Activated CD8-positive, alpha-beta memory T cell treated with anti-CD3 and anti-CD28 coated beads, Interleukin-2, amount 10 ng/mL, durations not matched to agents 7 days and 5 days (primary cell): Measurements from ENCODE around the gene GDPD5. TPM values are rescaled to one million over a fixed set of nuclear protein-coding genes. Genes with fewer than 3 reads are reported as not detected.
"Not testable (repeated sequence)": the region's sequence is repeated elsewhere in the genome, so short reads cannot be mapped to it uniquely, and the experiment has no call there.

Experiments
- ATAC-seq: fragments of 150-1000 bp; cut with Tn5 transposase; one replicate; pipeline ENCODE4 v1.10.0; 2021; ENCODE audit warnings: moderate library complexity
- CTCF ChIA-PET: fragments of 350-600 bp; sonication (Branson Sonifier 250); formaldehyde crosslinking; loops from one replicate; lab custom pipeline; 2021; ENCODE audit warnings: antibody characterized with exemption; lab: Charles Lee
- DNase-seq: peaks from one replicate; pipeline ENCODE4 v3.0.0-alpha.2; 2020
- H3K27ac Mint-ChIP-seq: one replicate; pipeline ENCODE4 v1.8.0; 2021; ENCODE audit warnings: mild to moderate bottlenecking, mixed read lengths
- H3K27me3 Mint-ChIP-seq: one replicate; pipeline ENCODE4 v1.8.0; 2021; ENCODE audit warnings: mixed read lengths
- H3K36me3 Mint-ChIP-seq: one replicate; pipeline ENCODE4 v1.8.0; 2021; ENCODE audit warnings: mild to moderate bottlenecking, mixed read lengths
- H3K4me1 Mint-ChIP-seq: one replicate; pipeline ENCODE4 v1.8.0; 2021; ENCODE audit warnings: mixed read lengths
- H3K4me3 Mint-ChIP-seq: one replicate; pipeline ENCODE4 v1.8.0; 2021; ENCODE audit warnings: mild to moderate bottlenecking, moderate library complexity, mixed read lengths
- H3K9me3 Mint-ChIP-seq: one replicate; pipeline ENCODE4 v1.8.0; 2022; ENCODE audit warnings: low read depth, mixed read lengths
- total RNA-seq, 2 experiments: library from RNA; stranded (reverse); gene quantifications; one replicate each; pipeline ENCODE4 v1.2.3, GENCODE V29; 2021

GDPD5 gene
- total RNA-seq, 2 experiments from 2014 or later: 11.3 to 33.9 TPM

GRCh38 chr11:75422248-75423231 is 103.2 kb downstream of the GDPD5 start:
- Mint-ChIP-seq H3K27me3 (peaks cover 3% of the 10 kb centered on the region), H3K4me1 (peaks cover 7% of the 10 kb centered on the region), H3K9me3 (no peaks in the 10 kb centered on the region), H3K27ac (no peak overlapping the region), H3K36me3 (no peaks in the 10 kb centered on the region), H3K4me3 (no peak overlapping the region)
- ATAC-seq: no peak
- no peak for DNase-seq
- CTCF ChIA-PET: interaction anchor here (1.2 to 1.5 kb wide), 2 partner anchors 15 to 109 kb away, joined by 3 to 6 read pairs; no protein-coding TSS in a partner anchor

GRCh38 chr11:75421902-75422247 is 103.9 kb downstream of the GDPD5 start:
- DNase-seq: no peak
- H3K4me1 Mint-ChIP-seq: peaks cover 7% of the 10 kb centered on the region
- H3K4me3 Mint-ChIP-seq: no peak overlapping the region
- H3K27me3 Mint-ChIP-seq: no peaks in the 10 kb centered on the region
- ATAC-seq: no peak
- no peak overlapping the region for H3K27ac Mint-ChIP-seq
- CTCF ChIA-PET: interaction anchor here (1.5 kb wide), 1 partner anchor 110 kb away, joined by 6 read pairs; no protein-coding TSS in a partner anchor
- H3K36me3 Mint-ChIP-seq: peaks cover 1% of the 10 kb centered on the region
- no peaks in the 10 kb centered on the region for H3K9me3 Mint-ChIP-seq

DNA sequence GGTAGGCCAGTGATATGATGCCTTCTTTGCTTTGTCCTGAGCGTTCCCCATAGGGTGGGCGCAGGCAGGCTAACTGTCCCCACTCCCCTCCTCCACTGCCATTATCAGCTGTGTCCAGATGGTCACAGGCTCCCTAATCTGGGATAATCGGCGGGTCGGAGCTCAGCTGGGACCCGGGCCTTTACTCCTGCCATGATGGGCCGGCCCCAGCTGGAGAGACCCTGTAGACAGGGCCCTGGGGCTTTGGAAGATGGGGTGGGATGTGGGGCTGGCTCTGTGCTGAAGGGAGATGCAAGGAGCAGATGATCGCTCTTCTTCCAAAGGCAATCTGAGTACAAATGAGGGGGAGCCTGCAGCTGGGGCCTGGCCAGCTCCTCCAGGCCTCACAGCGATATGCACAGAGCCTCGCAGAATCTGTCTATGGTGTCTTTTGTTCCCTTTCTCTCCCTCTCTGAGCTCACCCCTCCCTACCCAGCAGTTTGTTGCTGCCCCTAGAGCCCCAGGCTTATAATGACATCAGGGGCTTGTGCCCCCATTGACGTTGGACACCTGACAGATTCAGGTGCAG is 104.6 kb downstream of the GDPD5 start:
- DNase-seq: no peak
- CTCF ChIA-PET: interaction anchor here (0.9 to 1.5 kb wide), 2 partner anchors 13 to 110 kb away, joined by 4 to 6 read pairs; no protein-coding TSS in a partner anchor
- peaks cover 7% of the 10 kb centered on the region for H3K4me1 Mint-ChIP-seq
- no peak overlapping the region for H3K27ac Mint-ChIP-seq
- ATAC-seq: no peak
- no peaks in the 10 kb centered on the region for H3K27me3 Mint-ChIP-seq
- peaks cover 5% of the 10 kb centered on the region for H3K36me3 Mint-ChIP-seq
- H3K4me3 Mint-ChIP-seq: no peak overlapping the region
- no peaks in the 10 kb centered on the region for H3K9me3 Mint-ChIP-seq

DNA sequence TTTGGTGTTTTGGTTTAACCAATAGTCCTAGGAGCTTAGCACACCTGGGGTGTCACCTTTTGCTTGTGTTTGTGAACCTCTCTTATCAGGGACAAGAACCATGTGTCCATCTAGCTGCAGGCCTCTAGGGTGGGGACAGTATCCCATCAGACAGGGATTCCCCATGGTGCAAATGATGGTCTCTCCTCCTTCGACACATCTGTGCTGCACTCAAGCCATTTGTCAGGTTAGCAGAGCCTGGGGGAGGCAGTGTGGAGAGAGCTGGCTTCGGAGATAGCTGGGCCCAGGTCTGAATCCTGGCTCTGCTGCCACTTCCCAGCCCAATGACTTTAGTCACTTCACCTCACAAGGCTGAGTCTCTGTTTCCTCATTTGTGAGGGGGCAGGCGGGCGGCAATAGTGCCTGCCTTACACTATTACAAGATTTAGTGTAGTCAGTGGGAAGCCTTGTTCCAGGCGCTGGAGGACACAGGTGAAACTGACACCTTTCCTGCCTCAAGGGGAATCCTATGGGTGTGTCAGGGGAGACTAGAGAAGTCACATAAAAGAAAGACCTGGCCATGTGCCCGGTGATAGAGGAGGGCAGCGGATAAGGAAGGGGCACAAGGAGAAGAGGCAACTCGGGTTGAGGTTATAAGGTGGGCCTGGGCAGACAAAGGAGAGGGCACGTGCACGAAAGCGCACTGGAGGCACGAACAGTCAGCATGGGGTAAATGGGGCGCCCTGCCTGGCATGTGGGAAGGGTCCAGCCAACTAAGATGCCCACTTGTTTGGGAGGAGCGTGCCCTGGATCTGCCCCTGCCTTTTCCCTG is 105.3 kb downstream of the GDPD5 start:
- Mint-ChIP-seq H3K27ac (no peak overlapping the region), H3K9me3 (no peaks in the 10 kb centered on the region), H3K4me1 (peaks cover 7% of the 10 kb centered on the region), H3K36me3 (peaks cover 8% of the 10 kb centered on the region), H3K4me3 (no peak overlapping the region), H3K27me3 (no peaks in the 10 kb centered on the region)
- DNase-seq: no peak
- ATAC-seq: no peak
- CTCF ChIA-PET: interaction anchor here (0.9 to 1.5 kb wide), 3 partner anchors 12 to 111 kb away, joined by 3 to 6 read pairs (median 4); no protein-coding TSS in a partner anchor

DNA sequence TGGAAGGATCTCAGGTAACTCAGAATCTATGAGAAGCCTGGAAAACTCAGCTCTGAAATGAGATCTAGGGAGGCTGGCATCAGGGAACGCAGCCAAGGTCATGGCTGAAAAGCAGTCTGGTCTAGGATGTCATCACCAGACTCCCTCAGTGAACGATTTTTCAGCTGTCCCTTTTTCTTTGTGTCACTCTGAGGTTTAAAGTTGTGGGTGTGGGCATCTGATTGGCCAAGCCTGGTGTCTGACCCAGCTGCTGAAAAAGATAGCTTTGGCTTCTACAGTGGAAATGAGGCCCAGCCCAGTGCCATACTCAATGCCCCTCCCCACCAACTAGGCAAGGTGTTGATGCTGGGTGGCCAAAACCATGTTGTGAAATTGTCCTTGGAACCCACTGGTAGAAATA is 111.9 kb downstream of the GDPD5 start:
- Mint-ChIP-seq H3K4me3 (no peak overlapping the region), H3K27ac (no peak overlapping the region), H3K36me3 (peaks cover 19% of the 10 kb centered on the region), H3K9me3 (no peaks in the 10 kb centered on the region), H3K27me3 (no peaks in the 10 kb centered on the region), H3K4me1 (peaks cover 5% of the 10 kb centered on the region)
- no peak for DNase-seq
- CTCF ChIA-PET: no interaction called here
- ATAC-seq: no peak

DNA sequence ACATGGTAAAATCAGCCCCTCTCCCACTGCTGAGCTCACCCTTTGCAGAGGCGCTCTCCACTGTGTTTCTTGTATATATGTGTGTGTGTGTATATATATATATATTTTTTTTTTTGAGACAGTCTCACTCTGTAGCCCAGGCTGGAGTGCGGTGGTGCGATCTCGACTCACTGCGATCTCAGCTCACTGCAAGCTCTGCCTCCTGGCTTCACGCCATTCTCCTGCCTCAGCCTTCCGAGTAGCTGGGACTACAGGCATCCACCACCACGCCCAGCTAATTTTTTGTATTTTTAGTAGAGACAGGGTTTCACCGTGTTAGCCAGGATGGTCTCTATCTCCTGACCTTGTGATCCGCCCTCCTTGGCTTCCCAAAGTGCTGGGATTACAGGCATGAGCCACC is 112.6 kb downstream of the GDPD5 start:
- H3K27ac Mint-ChIP-seq, DNase-seq, H3K4me3 Mint-ChIP-seq, CTCF ChIA-PET, H3K4me1 Mint-ChIP-seq, H3K27me3 Mint-ChIP-seq, ATAC-seq, H3K9me3 Mint-ChIP-seq: not testable (repeated sequence)
- H3K36me3 Mint-ChIP-seq: peaks cover 22% of the 10 kb centered on the region

DNA sequence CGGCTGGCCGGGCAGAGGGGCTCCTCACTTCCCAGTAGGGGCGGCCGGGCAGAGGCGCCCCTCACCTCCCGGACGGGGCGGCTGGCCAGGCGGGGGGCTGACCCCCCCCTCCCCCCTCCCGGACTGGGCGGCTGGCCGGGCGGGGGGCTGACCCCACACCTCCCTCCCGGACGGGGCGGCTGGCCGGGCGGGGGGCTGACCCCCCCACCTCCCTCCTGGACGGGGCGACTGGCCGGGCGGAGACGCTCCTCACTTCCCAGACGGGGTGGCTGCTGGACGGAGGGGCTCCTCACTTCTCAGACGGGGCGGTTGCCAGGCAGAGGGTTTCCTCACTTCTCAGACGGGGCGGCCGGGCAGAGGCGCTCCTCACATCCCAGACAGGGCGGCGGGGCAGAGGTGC is 115.8 kb downstream of the GDPD5 start:
- H3K9me3 Mint-ChIP-seq, ATAC-seq, DNase-seq, CTCF ChIA-PET, H3K27me3 Mint-ChIP-seq, H3K27ac Mint-ChIP-seq, H3K4me3 Mint-ChIP-seq: not testable (repeated sequence)
- peaks cover 38% of the 10 kb centered on the region for H3K36me3 Mint-ChIP-seq
- H3K4me1 Mint-ChIP-seq: peaks cover 11% of the 10 kb centered on the region

GRCh38 chr11:75408957-75409219 is 116.9 kb downstream of the GDPD5 start:
- Mint-ChIP-seq H3K27ac (no peak overlapping the region), H3K9me3 (no peaks in the 10 kb centered on the region), H3K27me3 (no peaks in the 10 kb centered on the region), H3K4me3 (no peak overlapping the region), H3K36me3 (peaks cover 45% of the 10 kb centered on the region), H3K4me1 (peaks cover 18% of the 10 kb centered on the region)
- CTCF ChIA-PET: interaction anchor here (1.2 to 2.0 kb wide), 11 partner anchors 9 to 158 kb away, joined by 3 to 15 read pairs (median 6); partner anchors contain the start of gene KLHL35
- no peak for ATAC-seq
- no peak for DNase-seq

DNA sequence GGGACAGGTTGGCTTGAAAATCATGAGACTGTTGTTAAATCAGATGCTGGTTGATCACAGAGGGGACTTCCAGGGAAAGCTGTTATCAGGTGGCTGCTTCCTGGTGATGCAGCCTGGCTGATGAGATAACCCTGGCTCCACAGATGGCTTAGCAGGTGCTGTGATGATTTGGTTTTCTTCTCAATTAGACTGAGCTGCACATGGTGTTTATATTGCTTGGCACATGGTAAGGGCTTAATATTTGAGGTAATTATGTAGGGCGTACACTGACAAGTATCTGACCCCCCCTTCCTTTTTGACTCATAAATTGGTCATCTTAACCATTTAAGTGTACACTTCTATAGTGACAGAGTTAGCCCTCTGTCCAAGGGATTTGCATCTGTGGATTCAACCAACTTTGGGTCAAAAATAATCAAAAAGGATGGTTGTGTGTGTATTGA is 119.4 kb downstream of the GDPD5 start:
- Mint-ChIP-seq H3K27ac (no peak overlapping the region), H3K4me1 (peaks cover 43% of the 10 kb centered on the region), H3K4me3 (no peak overlapping the region), H3K9me3 (no peaks in the 10 kb centered on the region), H3K27me3 (no peaks in the 10 kb centered on the region), H3K36me3 (peaks cover 61% of the 10 kb centered on the region)
- CTCF ChIA-PET: interaction anchor here (0.7 to 1.3 kb wide), 4 partner anchors 9 to 125 kb away, joined by 3 to 5 read pairs (median 4); no protein-coding TSS in a partner anchor
- DNase-seq: no peak
- no peak for ATAC-seq

- peak overlapping the region; percentile 14 for H3K27ac Mint-ChIP-seq
- CTCF ChIA-PET: interaction anchor here (0.7 to 1.6 kb wide), 2 partner anchors 17 to 41 kb away, joined by 3 to 5 read pairs; no protein-coding TSS in a partner anchor
- H3K9me3 Mint-ChIP-seq: no peaks in the 10 kb centered on the region
- no peak overlapping the region for H3K4me3 Mint-ChIP-seq
- H3K4me1 Mint-ChIP-seq: peaks cover 47% of the 10 kb centered on the region
- H3K27me3 Mint-ChIP-seq: no peaks in the 10 kb centered on the region
- ATAC-seq (no peak), DNase-seq (no peak)
- peaks cover 79% of the 10 kb centered on the region for H3K36me3 Mint-ChIP-seq
Measured at GRCh38 chr11:75403983-75404658, 121.6 kb downstream of the GDPD5 start.

- DNase-seq (no peak), ATAC-seq (no peak)
- H3K27ac Mint-ChIP-seq: peak overlapping the region; percentile 99
- H3K27me3 Mint-ChIP-seq: no peaks in the 10 kb centered on the region
- peaks cover 52% of the 10 kb centered on the region for H3K4me1 Mint-ChIP-seq
- CTCF ChIA-PET: interaction anchor here (0.6 to 4.2 kb wide), 3 partner anchors 16 to 130 kb away, joined by 3 to 17 read pairs (median 5); no protein-coding TSS in a partner anchor
- H3K36me3 Mint-ChIP-seq: peaks cover 75% of the 10 kb centered on the region
- no peaks in the 10 kb centered on the region for H3K9me3 Mint-ChIP-seq
- H3K4me3 Mint-ChIP-seq: peak overlapping the region; percentile 98
Measured at GRCh38 chr11:75403037-75403436, 122.7 kb downstream of the GDPD5 start.

GRCh38 chr11:75402002-75402773 is 123.6 kb downstream of the GDPD5 start:
- Mint-ChIP-seq H3K4me1 (peaks cover 48% of the 10 kb centered on the region), H3K36me3 (peaks cover 69% of the 10 kb centered on the region), H3K27ac (peak overlapping the region; percentile 99), H3K9me3 (no peaks in the 10 kb centered on the region), H3K4me3 (peak overlapping the region; percentile 98), H3K27me3 (no peaks in the 10 kb centered on the region)
- no peak for DNase-seq
- ATAC-seq: no peak
- CTCF ChIA-PET: interaction anchor here (1.6 to 4.2 kb wide), 4 partner anchors 13 to 129 kb away, joined by 5 to 17 read pairs (median 10); no protein-coding TSS in a partner anchor
